Thyroid gland (tissue), 4 donors: Measurements from ENCODE around the gene TRIAP1.
"Not testable (repeated sequence)": the region's sequence is repeated elsewhere in the genome, so short reads cannot be mapped to it uniquely, and the experiment has no call there.

Experiments
- POLR2A ChIP-seq, 2 donors: fragments of 450-650 bp; IDR thresholded peaks; one replicate each; pipeline ENCODE4 v1.6.1; 2017; ENCODE audit warnings: antibody characterized with exemption in 2 of 2, mild to moderate bottlenecking in 2 of 2, moderate library complexity in 1 of 2
- TF ChIP-seq, protein P1 (sequence below), 6 experiments: fragments of 200-600 bp in 3 of 6; fragments of 450-650 bp in 3 of 6; sonication (generic) in 3 of 6; IDR thresholded peaks; one replicate each; pipeline ENCODE4 v1.5.1; 2016 to 2019; ENCODE audit warnings: antibody characterized with exemption in 6 of 6, mild to moderate bottlenecking in 2 of 6, inconsistent platforms in 1 of 6, moderate library complexity in 1 of 6

DNA sequence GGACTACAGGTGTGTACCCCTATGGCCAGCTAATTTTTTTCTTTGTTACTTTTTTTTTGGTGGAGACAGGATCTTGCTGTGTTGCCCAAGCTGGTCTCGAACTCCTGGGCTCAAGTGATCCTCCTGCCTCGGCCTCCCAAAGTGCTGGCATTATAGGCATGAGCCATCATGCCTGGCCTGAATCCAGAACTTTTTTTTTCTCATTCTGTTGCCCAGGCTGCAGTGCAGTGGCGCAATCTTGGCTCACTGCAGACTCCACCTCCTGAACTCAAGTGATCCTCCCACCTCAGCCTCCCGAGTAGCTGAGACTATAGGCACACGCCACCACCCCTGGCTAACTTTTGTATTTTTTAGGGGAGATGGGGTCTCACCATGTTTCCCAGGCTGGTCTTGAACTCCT lies 6.3 kb upstream of the TRIAP1 start:
- TF ChIP-seq, protein P1, sequence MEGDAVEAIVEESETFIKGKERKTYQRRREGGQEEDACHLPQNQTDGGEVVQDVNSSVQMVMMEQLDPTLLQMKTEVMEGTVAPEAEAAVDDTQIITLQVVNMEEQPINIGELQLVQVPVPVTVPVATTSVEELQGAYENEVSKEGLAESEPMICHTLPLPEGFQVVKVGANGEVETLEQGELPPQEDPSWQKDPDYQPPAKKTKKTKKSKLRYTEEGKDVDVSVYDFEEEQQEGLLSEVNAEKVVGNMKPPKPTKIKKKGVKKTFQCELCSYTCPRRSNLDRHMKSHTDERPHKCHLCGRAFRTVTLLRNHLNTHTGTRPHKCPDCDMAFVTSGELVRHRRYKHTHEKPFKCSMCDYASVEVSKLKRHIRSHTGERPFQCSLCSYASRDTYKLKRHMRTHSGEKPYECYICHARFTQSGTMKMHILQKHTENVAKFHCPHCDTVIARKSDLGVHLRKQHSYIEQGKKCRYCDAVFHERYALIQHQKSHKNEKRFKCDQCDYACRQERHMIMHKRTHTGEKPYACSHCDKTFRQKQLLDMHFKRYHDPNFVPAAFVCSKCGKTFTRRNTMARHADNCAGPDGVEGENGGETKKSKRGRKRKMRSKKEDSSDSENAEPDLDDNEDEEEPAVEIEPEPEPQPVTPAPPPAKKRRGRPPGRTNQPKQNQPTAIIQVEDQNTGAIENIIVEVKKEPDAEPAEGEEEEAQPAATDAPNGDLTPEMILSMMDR (IDR thresholded peaks at IDR 0.05), result not testable (repeated sequence)
- not testable (repeated sequence) for TF ChIP-seq POLR2A (IDR thresholded peaks at IDR 0.05)
